OCI-LY1 (cell line): ENCODE results near the gene FBXL3.

Experiments
- H2AFZ ChIP-seq: fragments of 200-600 bp; sonication (generic), shearing (Covaris generic); 2 replicates; pipeline ENCODE4 v1.6.0; 2014; ENCODE audit warnings: antibody characterized with exemption, mild to moderate bottlenecking, low read length
- H3F3A ChIP-seq: fragments of 200-600 bp; sonication (generic), shearing (Covaris generic); 2 replicates; pipeline ENCODE4 v1.6.0; 2014; ENCODE audit warnings: mild to moderate bottlenecking, antibody characterized with exemption, low read length, moderate library complexity; ENCODE audit not compliant: insufficient read depth
- H3K27ac ChIP-seq: fragments of 200-600 bp; sonication (generic); 2 replicates; pipeline ENCODE4 v1.5.1; 2014; ENCODE audit warnings: low read length, mixed run types, mild to moderate bottlenecking, low read depth; ENCODE audit not compliant: poor library complexity, severe bottlenecking
- H3K27me3 ChIP-seq: fragments of 200-600 bp; sonication (generic); 2 replicates; pipeline ENCODE4 v1.6.0; 2014; ENCODE audit warnings: antibody characterized with exemption, mild to moderate bottlenecking, low read length, moderate library complexity; ENCODE audit not compliant: insufficient read depth
- H3K36me3 ChIP-seq: fragments of 200-600 bp; sonication (generic); 2 replicates; pipeline ENCODE4 v1.6.1; 2014; ENCODE audit warnings: mild to moderate bottlenecking, antibody characterized with exemption, low read length, moderate library complexity, mixed read lengths; ENCODE audit not compliant: insufficient read depth
- H3K4me1 ChIP-seq: fragments of 200-600 bp; sonication (generic); 2 replicates; pipeline ENCODE4 v1.5.1; 2014; ENCODE audit warnings: mild to moderate bottlenecking, low read length, moderate library complexity; ENCODE audit not compliant: insufficient read depth, severe bottlenecking
- H3K4me2 ChIP-seq: fragments of 200-600 bp; sonication (generic), shearing (Covaris generic); 2 replicates; pipeline ENCODE4 v1.6.1; 2014; ENCODE audit warnings: low read length
- H3K4me3 ChIP-seq: fragments of 200-600 bp; sonication (generic); 2 replicates; pipeline ENCODE4 v1.5.1; 2014; ENCODE audit warnings: low read length, low read depth, mild to moderate bottlenecking, mixed read lengths; ENCODE audit not compliant: poor library complexity, severe bottlenecking
- H3K79me2 ChIP-seq: fragments of 200-600 bp; shearing (Covaris generic); 2 replicates; pipeline ENCODE4 v1.6.1; 2016; ENCODE audit warnings: mixed run types, low read length, mixed read lengths; ENCODE audit not compliant: insufficient read depth
- H3K9ac ChIP-seq: fragments of 200-600 bp; sonication (generic), shearing (Covaris generic); 2 replicates; pipeline ENCODE4 v1.6.1; 2014; ENCODE audit warnings: mild to moderate bottlenecking, low read length, mixed read lengths
- H3K9me2 ChIP-seq: fragments of 200-600 bp; sonication (generic), shearing (Covaris generic); 2 replicates; pipeline ENCODE4 v1.6.1; 2014; ENCODE audit warnings: low read depth, mild to moderate bottlenecking, low read length, mixed read lengths
- H3K9me3 ChIP-seq: fragments of 200-600 bp; shearing (Covaris generic); 2 replicates; pipeline ENCODE4 v1.6.1; 2014; ENCODE audit warnings: low read length, mixed read lengths
- H4K20me1 ChIP-seq: fragments of 200-600 bp; sonication (generic), shearing (Covaris generic); 2 replicates; pipeline ENCODE4 v1.6.0; 2016; ENCODE audit warnings: mild to moderate bottlenecking, low read length; ENCODE audit not compliant: insufficient read depth
- EZH2 ChIP-seq: fragments of 200-600 bp; sonication (generic), shearing (Covaris generic); IDR thresholded peaks from 2 replicates; pipeline ENCODE4 v1.8.0; 2017; ENCODE audit warnings: borderline replicate concordance, mixed run types, mild to moderate bottlenecking, antibody characterized with exemption, low read length, moderate library complexity, mixed read lengths
- TF ChIP-seq, protein P1 (sequence below): fragments of 200-600 bp; sonication (generic), shearing (Covaris generic); IDR thresholded peaks from 2 replicates; pipeline ENCODE4 v1.5.1; 2017; ENCODE audit warnings: mild to moderate bottlenecking, antibody characterized with exemption, low read length, moderate library complexity, mixed read lengths

Gene FBXL3

DNA sequence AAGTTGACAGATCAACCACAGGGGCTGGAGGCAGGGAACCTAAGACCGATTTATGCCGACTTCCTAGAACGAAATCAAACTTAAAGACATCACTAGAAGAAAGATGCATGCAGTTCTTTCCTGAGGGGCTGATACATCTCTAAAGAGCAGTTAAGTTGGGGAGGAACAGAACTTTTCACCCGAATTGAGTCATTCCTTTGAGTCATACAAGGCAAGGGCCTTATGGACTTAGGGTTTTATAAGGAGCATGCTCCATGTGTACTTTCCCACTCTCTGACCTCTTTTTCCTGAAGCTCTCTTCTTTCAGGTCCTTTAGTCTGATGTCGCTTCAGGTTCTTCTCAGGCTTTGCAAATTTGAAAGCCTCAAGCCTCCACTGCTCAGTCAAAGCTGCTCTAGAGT, 7.9 kb upstream of the FBXL3 start:
- no peaks in the 10 kb centered on the region for H3K9me3 ChIP-seq
- no peaks in the 10 kb centered on the region for H4K20me1 ChIP-seq
- no peak overlapping the region for H3K4me2 ChIP-seq
- no peaks in the 10 kb centered on the region for H3K79me2 ChIP-seq
- no peaks in the 10 kb centered on the region for H3K27me3 ChIP-seq
- H3K36me3 ChIP-seq, result no peaks in the 10 kb centered on the region; the same call in 1 of the 2 replicates
- no peaks in the 10 kb centered on the region for H3K4me1 ChIP-seq
- TF ChIP-seq, protein P1, sequence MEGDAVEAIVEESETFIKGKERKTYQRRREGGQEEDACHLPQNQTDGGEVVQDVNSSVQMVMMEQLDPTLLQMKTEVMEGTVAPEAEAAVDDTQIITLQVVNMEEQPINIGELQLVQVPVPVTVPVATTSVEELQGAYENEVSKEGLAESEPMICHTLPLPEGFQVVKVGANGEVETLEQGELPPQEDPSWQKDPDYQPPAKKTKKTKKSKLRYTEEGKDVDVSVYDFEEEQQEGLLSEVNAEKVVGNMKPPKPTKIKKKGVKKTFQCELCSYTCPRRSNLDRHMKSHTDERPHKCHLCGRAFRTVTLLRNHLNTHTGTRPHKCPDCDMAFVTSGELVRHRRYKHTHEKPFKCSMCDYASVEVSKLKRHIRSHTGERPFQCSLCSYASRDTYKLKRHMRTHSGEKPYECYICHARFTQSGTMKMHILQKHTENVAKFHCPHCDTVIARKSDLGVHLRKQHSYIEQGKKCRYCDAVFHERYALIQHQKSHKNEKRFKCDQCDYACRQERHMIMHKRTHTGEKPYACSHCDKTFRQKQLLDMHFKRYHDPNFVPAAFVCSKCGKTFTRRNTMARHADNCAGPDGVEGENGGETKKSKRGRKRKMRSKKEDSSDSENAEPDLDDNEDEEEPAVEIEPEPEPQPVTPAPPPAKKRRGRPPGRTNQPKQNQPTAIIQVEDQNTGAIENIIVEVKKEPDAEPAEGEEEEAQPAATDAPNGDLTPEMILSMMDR, result no peak
- TF ChIP-seq EZH2, result no peak
- H2AFZ ChIP-seq, result no peak overlapping the region
- no peak overlapping the region for H3K9ac ChIP-seq
- no peaks in the 10 kb centered on the region for H3F3A ChIP-seq
- H3K4me3 ChIP-seq, result no peak overlapping the region
- no peak overlapping the region for H3K27ac ChIP-seq
- H3K9me2 ChIP-seq, result no peaks in the 10 kb centered on the region

DNA sequence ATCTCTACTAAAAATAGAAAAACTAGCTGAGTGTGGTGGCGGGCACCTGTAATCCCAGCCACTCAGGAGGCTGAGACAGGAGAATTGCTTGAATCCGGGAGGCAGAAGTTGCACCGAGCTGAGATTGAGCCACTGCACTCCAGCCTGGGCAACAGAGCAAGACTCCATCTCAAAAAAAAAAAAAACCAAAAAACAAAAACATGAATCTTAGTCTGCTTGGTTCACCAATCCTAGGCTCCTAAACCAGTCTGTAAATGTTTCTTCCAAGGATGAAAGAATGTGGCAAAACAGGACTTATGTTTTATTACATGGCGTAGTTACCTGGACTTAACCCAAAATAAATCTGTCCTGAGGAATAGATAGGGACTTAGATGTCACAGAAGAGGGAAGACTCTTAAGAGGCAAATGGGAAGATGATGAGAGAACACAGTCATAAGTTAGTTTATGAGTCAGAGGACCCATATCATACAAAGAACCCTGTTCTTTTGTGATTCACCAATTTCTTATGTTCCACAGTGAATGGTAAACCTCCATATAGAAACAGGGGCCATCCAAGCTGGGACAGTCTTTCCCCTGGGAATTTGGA, 6.9 kb upstream of the FBXL3 start:
- Histone ChIP-seq H2AFZ (no peak overlapping the region), H3K4me1 (no peaks in the 10 kb centered on the region), H3F3A (no peaks in the 10 kb centered on the region), H3K4me3 (no peak overlapping the region), H3K79me2 (no peaks in the 10 kb centered on the region), H4K20me1 (no peaks in the 10 kb centered on the region), H3K9ac (no peak overlapping the region), H3K36me3 (no peaks in the 10 kb centered on the region; the same call in 1 of the 2 replicates), H3K27me3 (no peaks in the 10 kb centered on the region), H3K9me3 (no peaks in the 10 kb centered on the region), H3K27ac (no peak overlapping the region), H3K4me2 (no peak overlapping the region), H3K9me2 (no peaks in the 10 kb centered on the region)
- no peak for TF ChIP-seq EZH2
- TF ChIP-seq, protein P1, result no peak

DNA sequence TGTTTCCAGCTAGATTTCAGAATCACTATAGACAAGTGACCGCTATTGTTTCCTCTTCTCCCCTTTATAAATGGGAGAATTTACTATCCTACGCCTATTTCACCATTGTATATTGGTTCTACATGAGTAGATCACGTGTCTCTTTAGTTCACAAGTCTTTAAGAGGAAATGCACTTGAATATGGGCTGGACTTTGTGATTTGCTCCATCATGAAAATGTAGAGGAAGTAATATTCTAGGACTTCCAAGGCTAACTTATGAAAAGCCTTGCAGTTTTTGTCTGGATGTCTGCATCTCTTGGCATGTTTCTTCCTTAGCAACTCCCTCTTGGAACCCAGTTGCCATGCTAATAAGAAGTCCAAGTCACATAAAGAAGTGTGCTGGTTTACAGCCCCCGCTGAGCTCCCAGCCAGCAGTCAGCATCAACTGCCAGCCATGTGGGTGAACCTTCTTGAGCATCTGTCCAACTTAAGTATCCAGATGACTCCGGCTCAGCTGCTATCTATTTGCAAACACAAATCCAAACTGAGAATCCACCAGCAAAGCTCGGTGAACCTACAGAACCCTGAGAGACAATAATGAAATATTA, 4.8 kb upstream of the FBXL3 start:
- Histone ChIP-seq H3K4me2 (no peak overlapping the region), H3K79me2 (no peaks in the 10 kb centered on the region)

More for the DNA sequence above, 4.8 kb upstream of the FBXL3 start:
- Histone ChIP-seq H3K9me3 (no peaks in the 10 kb centered on the region), H3K4me3 (no peak overlapping the region), H3K27ac (no peak overlapping the region), H3K4me1 (peaks cover 12% of the 10 kb centered on the region), H3K9me2 (no peaks in the 10 kb centered on the region), H2AFZ (no peak overlapping the region), H3K36me3 (no peaks in the 10 kb centered on the region; the same call in 1 of the 2 replicates), H3K27me3 (no peaks in the 10 kb centered on the region), H3K9ac (no peak overlapping the region), H3F3A (no peaks in the 10 kb centered on the region), H4K20me1 (no peaks in the 10 kb centered on the region)
- TF ChIP-seq EZH2, result no peak
- TF ChIP-seq, protein P1, result no peak
